GM21717 (cell line): ENCODE results near the gene OR9Q2.
"Not testable (repeated sequence)": the region's sequence is repeated elsewhere in the genome, so short reads cannot be mapped to it uniquely, and the experiment has no call there.

Experiments
- ATAC-seq: cut with Tn5 transposase; IDR thresholded peaks from one replicate; pipeline ENCODE4 v1.9.1; 2021; ENCODE audit warnings: mild to moderate bottlenecking, moderate library complexity; ENCODE audit not compliant: unreplicated experiment

OR9Q2 gene

DNA sequence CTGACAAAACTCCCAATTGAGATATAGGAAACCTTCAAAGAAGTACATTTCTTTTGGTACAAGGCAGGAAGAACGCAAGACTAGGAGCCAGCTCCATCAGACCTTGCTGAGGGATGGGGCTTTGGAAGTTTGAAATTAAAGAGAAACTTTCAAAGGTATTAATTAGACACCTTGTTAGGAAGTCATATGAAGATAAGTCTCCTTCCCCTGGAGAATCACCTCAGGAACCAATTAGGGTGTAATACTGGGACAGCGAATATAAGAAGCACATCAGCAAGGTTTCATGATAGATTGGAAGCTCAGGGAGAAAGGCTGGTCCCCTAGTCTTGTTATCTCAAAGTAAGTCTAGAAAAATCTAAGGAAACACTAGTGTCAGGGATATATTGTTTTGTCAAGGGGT lies at the start of gene OR9Q2:
TSS of gene OR9Q2 (plus strand) at position 301 of the 400 bp plus-strand sequence. CDS start 1,421 bp downstream, outside the sequence.
- no peak for ATAC-seq

- no peak for ATAC-seq
Measured at GRCh38 chr11:58142761-58143160, 46.1 kb upstream of the OR9Q2 start.

DNA sequence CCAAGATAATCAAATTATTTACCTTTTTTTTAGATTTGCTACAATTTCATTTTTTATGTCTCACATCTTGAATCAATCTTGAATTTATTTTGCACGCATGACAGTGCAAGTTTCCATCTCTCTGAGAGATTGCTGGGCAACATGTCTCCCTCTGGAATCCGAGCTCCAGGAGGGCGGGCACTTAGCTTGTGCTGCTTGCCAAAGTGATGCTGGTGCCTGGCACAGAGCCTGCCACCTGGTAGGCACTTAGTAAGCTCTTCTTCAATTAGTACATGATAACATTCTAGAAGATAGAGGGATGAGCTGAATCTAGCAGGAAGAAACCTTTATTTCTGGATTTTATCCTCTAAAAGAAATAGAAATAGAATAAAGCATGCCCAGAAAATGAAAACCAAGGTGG lies 36.1 kb upstream of the OR9Q2 start:
- no peak for ATAC-seq

GRCh38 chr11:58164389-58164788 lies 24.5 kb upstream of the OR9Q2 start:
- no peak for ATAC-seq

GRCh38 chr11:58164990-58165389 lies 23.9 kb upstream of the OR9Q2 start:
- no peak for ATAC-seq

GRCh38 chr11:58165504-58166106 lies 23.3 kb upstream of the OR9Q2 start:
- no peak for ATAC-seq

GRCh38 chr11:58177409-58178054 lies 11.3 kb upstream of the OR9Q2 start:
- no peak for ATAC-seq

GRCh38 chr11:58178444-58178843 lies 10.4 kb upstream of the OR9Q2 start:
- no peak for ATAC-seq

DNA sequence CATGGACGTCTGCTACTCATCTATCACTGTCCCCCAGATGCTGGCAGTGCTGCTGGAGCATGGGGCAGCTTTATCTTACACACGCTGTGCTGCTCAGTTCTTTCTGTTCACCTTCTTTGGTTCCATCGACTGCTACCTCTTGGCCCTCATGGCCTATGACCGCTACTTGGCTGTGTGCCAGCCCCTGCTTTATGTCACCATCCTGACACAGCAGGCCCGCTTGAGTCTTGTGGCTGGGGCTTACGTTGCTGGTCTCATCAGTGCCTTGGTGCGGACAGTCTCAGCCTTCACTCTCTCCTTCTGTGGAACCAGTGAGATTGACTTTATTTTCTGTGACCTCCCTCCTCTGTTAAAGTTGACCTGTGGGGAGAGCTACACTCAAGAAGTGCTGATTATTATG lies 9.2 kb upstream of the OR9Q2 start:
- no peak for ATAC-seq

DNA sequence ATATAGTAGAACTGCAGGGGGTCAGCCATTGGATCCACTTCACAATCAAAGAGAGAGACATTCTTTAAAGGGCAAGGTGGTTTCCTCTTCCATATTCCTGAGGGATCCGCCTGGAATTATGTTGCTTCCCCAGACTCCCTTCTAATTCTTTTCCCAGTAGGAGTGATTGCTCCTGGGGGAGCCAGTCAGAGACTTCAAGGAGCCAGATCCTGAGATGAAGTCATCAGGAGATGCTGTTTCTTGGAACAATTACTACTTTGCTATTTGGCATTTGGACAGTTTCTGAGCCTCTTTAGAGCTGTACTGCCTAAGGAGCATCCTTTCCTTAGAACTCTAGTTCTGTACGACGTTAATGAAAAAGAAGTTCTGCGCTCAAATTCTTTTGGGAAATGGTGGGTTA lies 1.9 kb upstream of the OR9Q2 start:
- no peak for ATAC-seq

DNA sequence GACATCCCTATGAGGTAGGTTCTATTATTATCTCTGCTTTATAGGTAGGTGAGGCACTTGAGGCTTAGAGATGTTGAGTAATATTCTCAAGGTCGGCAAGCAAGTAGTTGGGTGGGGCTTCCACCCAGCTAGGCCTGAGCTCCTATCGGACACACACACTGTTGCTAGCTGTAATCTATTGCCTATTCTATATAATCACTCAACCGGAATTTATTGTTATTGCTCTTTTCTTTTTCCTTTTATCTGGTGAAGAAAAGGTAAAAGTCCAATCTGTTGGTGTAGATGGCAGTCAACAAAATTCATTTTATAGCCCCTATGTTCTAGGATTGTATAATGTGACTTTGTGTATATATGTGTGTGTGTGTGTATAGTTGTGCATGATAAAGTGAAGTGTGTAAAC lies 3.4 kb downstream of the OR9Q2 start:
- ATAC-seq: no peak

DNA sequence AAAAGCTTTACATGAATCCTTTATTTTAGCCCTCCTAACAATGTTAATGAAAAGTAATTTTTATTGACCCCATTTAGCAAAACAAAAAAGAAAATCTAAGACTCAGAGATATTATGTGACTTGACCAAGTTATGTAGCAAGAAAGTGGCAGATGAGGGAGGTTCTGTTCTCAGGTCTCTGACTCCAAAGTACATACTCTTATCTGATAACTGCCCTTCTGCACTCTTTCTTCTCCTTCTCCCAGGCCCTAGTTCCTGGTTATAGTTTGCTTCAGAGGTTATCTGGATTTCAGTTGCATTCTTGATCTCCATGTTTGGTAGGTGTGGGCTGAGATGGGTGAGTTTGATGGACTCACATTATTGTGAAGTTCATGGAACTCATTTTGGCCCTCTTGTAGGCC lies 4.5 kb downstream of the OR9Q2 start:
- no peak for ATAC-seq

GRCh38 chr11:58195939-58196338 lies 7.1 kb downstream of the OR9Q2 start:
- no peak for ATAC-seq

DNA sequence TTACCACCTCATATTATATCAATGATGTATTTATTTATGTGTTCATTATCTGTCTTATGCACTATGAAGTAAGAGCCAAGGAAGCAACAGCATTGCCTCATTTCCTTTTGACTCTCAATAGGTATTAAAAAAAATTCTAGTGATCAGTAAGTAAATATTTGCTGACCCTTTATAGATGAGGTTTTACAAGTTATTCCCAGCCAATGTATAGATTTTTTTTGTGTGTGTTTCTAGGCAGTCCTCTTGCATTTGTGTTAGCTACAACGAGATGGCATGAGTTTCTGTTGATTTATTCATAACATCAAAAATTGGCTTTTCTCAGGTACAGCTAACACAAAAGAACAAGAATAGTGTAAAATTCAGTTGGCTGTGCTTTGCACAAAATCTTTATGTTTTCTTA lies 10.4 kb downstream of the OR9Q2 start:
- ATAC-seq: no peak

DNA sequence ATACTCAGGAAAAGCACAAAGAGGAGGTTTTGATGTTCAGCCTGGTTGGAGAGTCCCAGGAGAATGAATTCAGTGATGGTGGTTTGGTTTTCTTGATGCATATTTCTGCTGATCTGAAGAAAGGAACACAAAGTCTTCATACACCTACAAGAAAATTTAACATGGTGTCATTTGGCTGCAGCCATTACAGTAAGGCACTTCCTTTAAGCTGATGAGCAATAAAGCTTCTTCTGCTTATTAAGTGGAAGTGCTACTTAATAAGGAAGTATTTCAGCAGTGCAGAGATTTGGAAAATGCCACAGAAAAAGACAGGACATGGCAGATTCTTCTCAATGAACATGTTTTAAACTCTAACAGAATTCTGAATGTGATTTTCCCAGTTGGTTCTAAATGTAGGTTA lies 15.2 kb downstream of the OR9Q2 start, which contains the start of gene OR1S2:
TSS of gene OR1S2 (minus strand) at position 101 of the 400 bp plus-strand sequence. CDS start at position 101, 0 bp downstream.
- ATAC-seq: no peak

GRCh38 chr11:58212420-58212819 lies 23.6 kb downstream of the OR9Q2 start, which contains the start of gene OR1S1:
Gene OR1S1 (plus strand): TSS chr11:58212720.
- ATAC-seq: not testable (repeated sequence)

- no peak for ATAC-seq
Measured at GRCh38 chr11:58216476-58216875, 27.6 kb downstream of the OR9Q2 start.

DNA sequence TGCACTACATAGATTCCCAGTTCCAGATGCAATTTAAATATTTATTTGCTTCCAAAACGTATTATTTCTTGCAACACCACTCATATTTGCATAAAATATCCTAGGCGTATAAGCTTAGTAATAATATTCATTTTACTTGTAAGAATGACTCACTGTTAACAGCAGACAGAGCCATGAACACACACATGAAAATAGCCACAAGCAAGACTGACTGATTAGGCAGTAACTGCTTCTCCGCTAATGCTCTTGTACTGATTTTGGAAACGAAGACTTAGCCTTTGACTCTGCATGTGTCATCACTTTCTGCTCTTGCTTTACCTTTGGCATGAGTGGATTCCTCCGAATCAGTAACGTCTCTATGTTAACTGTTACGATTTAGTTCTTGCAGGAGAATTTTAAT lies 33.9 kb downstream of the OR9Q2 start:
- ATAC-seq: no peak

GRCh38 chr11:58227956-58228615 lies 39.2 kb downstream of the OR9Q2 start:
- no peak for ATAC-seq
